Measurements from ENCODE around the gene MYO18B.

Gene MYO18B

GRCh38 chr22:25714739-25715138 lies 27.2 kb upstream of the MYO18B start:
- no peak for DNase-seq

- DNase-seq = no peak
These were observed 25.4 kb upstream of the MYO18B start for GRCh38 chr22:25716637-25717036.

GRCh38 chr22:25718135-25718840 lies 23.7 kb upstream of the MYO18B start:
- no peak for DNase-seq

- no peak for DNase-seq
These were observed 19.8 kb upstream of the MYO18B start for GRCh38 chr22:25722223-25722622.

- DNase-seq = no peak
These were observed 19.4 kb upstream of the MYO18B start for GRCh38 chr22:25722626-25723025.

- DNase-seq = no peak
These were observed 15.7 kb upstream of the MYO18B start for GRCh38 chr22:25726241-25726640.

- DNase-seq = no peak
These were observed 13.9 kb upstream of the MYO18B start for GRCh38 chr22:25728071-25728470.

GRCh38 chr22:25729016-25729995 lies 12.7 kb upstream of the MYO18B start:
- DNase-seq = no peak

GRCh38 chr22:25735650-25736049 lies 6.3 kb upstream of the MYO18B start:
- DNase-seq = no peak

- no peak for DNase-seq
These were observed 5.5 kb upstream of the MYO18B start for GRCh38 chr22:25736378-25737011.

- DNase-seq = no peak
These were observed 2.2 kb upstream of the MYO18B start for GRCh38 chr22:25739659-25740344.

- DNase-seq = no peak
These were observed 1.1 kb downstream of the MYO18B start for GRCh38 chr22:25742918-25743708.

GRCh38 chr22:25744694-25745093 lies 2.7 kb downstream of the MYO18B start:
- no peak for DNase-seq

GRCh38 chr22:25745341-25746011 lies 3.5 kb downstream of the MYO18B start:
- DNase-seq = no peak

- DNase-seq = no peak
These were observed 4.0 kb downstream of the MYO18B start for GRCh38 chr22:25746012-25746373.

- DNase-seq = no peak
These were observed 5.4 kb downstream of the MYO18B start for GRCh38 chr22:25747245-25747944.

GRCh38 chr22:25748140-25748539 lies 6.2 kb downstream of the MYO18B start:
- DNase-seq = no peak

GRCh38 chr22:25748704-25749103 lies 6.7 kb downstream of the MYO18B start:
- DNase-seq = no peak

GRCh38 chr22:25749420-25750169 lies 7.6 kb downstream of the MYO18B start:
- DNase-seq = no peak

- no peak for DNase-seq
These were observed 8.7 kb downstream of the MYO18B start for GRCh38 chr22:25750569-25751173.
